Naive thymus-derived CD4-positive, alpha-beta T cell (primary cell): ENCODE data around the gene NUP35. TPM values are rescaled to one million over a fixed set of nuclear protein-coding genes. Genes with fewer than 3 reads are reported as not detected.
"Not testable (repeated sequence)": the region's sequence is repeated elsewhere in the genome, so short reads cannot be mapped to it uniquely, and the experiment has no call there.

Experiments used
- ATAC-seq: fragments of 150-1000 bp; cut with Tn5 transposase; 2 replicates; pipeline ENCODE4 v1.10.0; 2021; ENCODE audit warnings: mild to moderate bottlenecking, moderate library complexity
- CTCF ChIA-PET: fragments of 350-600 bp; sonication (Branson Sonifier 250); formaldehyde crosslinking; loops from one replicate; lab custom pipeline; 2021; ENCODE audit warnings: antibody characterized with exemption; lab: Charles Lee
- POLR2A ChIA-PET: fragments of 350-600 bp; sonication (Branson Sonifier 250); formaldehyde crosslinking; loops from one replicate; lab custom pipeline; 2021; ENCODE audit warnings: antibody characterized with exemption, inconsistent platforms; lab: Charles Lee
- DNase-seq, 9 donors: peaks; one replicate each; pipeline versions ENCODE4 v3.0.0 to v3.0.0-alpha.2; 2020 to 2022; ENCODE audit warnings: mixed read lengths in 1 of 9
- H3K27ac ChIP-seq: one replicate; pipeline ENCODE4 v1.7.0; 2013; ENCODE audit warnings: mild to moderate bottlenecking, low read depth, low read length, moderate library complexity
- H3K27me3 ChIP-seq, 2 donors: one replicate each; pipeline ENCODE4 v1.7.0; 2013; ENCODE audit warnings: low read length in 2 of 2, mild to moderate bottlenecking in 2 of 2, moderate library complexity in 2 of 2; ENCODE audit not compliant: control insufficient read depth in 2 of 2, insufficient read depth in 2 of 2
- H3K36me3 ChIP-seq, 3 experiments: 1 replicate in 2 of 3; 2 replicates in 1 of 3; pipeline ENCODE4 v1.7.0; 2013; ENCODE audit warnings: low read length in 3 of 3, mild to moderate bottlenecking in 3 of 3, moderate library complexity in 1 of 3; ENCODE audit not compliant: insufficient read depth in 3 of 3, control insufficient read depth in 2 of 3
- H3K4me1 ChIP-seq, 2 donors: one replicate each; pipeline ENCODE4 v1.7.0; 2013; ENCODE audit warnings: low read length in 2 of 2, mild to moderate bottlenecking in 2 of 2, moderate library complexity in 1 of 2; ENCODE audit not compliant: control insufficient read depth in 2 of 2, insufficient read depth in 2 of 2
- H3K4me3 ChIP-seq: 2 replicates; pipeline ENCODE4 v1.7.0; 2013; ENCODE audit warnings: mild to moderate bottlenecking, low read length
- H3K9me3 ChIP-seq, 3 experiments: 1 replicate in 2 of 3; 2 replicates in 1 of 3; pipeline ENCODE4 v1.7.0; 2013; ENCODE audit warnings: low read length in 3 of 3; ENCODE audit not compliant: control insufficient read depth in 2 of 3
- H3K27ac Mint-ChIP-seq, 9 donors: one replicate each; pipeline ENCODE4 v1.8.0; 2020 to 2022; ENCODE audit warnings: mixed read lengths in 9 of 9, mild to moderate bottlenecking in 8 of 9, moderate library complexity in 5 of 9, inconsistent platforms in 2 of 9
- H3K27me3 Mint-ChIP-seq, 5 donors: one replicate each; pipeline ENCODE4 v1.8.0; 2021 to 2022; ENCODE audit warnings: mixed read lengths in 5 of 5, mild to moderate bottlenecking in 1 of 5
- H3K36me3 Mint-ChIP-seq, 5 donors: one replicate each; pipeline ENCODE4 v1.8.0; 2020 to 2022; ENCODE audit warnings: mixed read lengths in 5 of 5, mild to moderate bottlenecking in 3 of 5, inconsistent platforms in 1 of 5
- H3K4me1 Mint-ChIP-seq, 7 donors: one replicate each; pipeline ENCODE4 v1.8.0; 2020 to 2022; ENCODE audit warnings: mixed read lengths in 7 of 7, mild to moderate bottlenecking in 3 of 7, inconsistent platforms in 1 of 7
- H3K4me3 Mint-ChIP-seq, 10 donors: one replicate each; pipeline ENCODE4 v1.8.0; 2020 to 2022; ENCODE audit warnings: mild to moderate bottlenecking in 10 of 10, mixed read lengths in 10 of 10, moderate library complexity in 6 of 10, inconsistent platforms in 2 of 10
- H3K9me3 Mint-ChIP-seq, 11 donors: one replicate each; pipeline ENCODE4 v1.8.0; 2020 to 2022; ENCODE audit warnings: mixed read lengths in 11 of 11, mild to moderate bottlenecking in 4 of 11, inconsistent platforms in 1 of 11, moderate library complexity in 1 of 11
- intact Hi-C, 2 donors: fragments of 100-400 bp; cut with micrococcal nuclease; formaldehyde crosslinking; loops; one replicate each; pipeline ENCODE4 v1.15.1; 2023
- polyA plus RNA-seq, 2 donors: library from polyadenylated mRNA; unstranded; fragments of 300-500 nt; fragmentation: Illumina TruSeq; gene quantifications; one replicate each; pipeline ENCODE4 v1.2.3, GENCODE V29; 2021
- total RNA-seq, 6 experiments: library from RNA in 5 of 6; stranded (reverse) in 5 of 6; gene quantifications; 1 replicate in 5 of 6; 2 replicates in 1 of 6; pipeline ENCODE4 v1.2.3 and lab custom pipeline; 2021 to 2026

Gene NUP35
- total and polyA plus RNA-seq, 7 experiments from 2014 or later: 5.2 to 25.3 (median 15.9) TPM

GRCh38 chr2:183125659-183126341 lies 1.6 kb downstream of the NUP35 start:
- CTCF ChIA-PET: no interaction called here
- Histone ChIP-seq H3K4me1 (peaks cover 8 to 15% of the 10 kb centered on the region in 2 donors), H3K4me3 (peak overlapping the region; percentile 96), H3K9me3 (no peaks in the 10 kb centered on the region), H3K27me3 (no peaks in the 10 kb centered on the region), H3K36me3 (peaks cover 0 to 5% (median 3%) of the 10 kb centered on the region in 3 experiments), H3K27ac (no peak overlapping the region)
- H3K27me3 Mint-ChIP-seq: peaks cover 0 to 19% (median 8%) of the 10 kb centered on the region in 5 donors
- H3K36me3 Mint-ChIP-seq: peaks cover 3 to 10% (median 6%) of the 10 kb centered on the region in 5 donors
- peak overlapping the region in 5 of 9 donors; percentile 32 to 95 (median 93) for H3K27ac Mint-ChIP-seq
- no peaks in the 10 kb centered on the region for H3K9me3 Mint-ChIP-seq
- ATAC-seq (no peak), DNase-seq (no peak)
- POLR2A ChIA-PET: no interaction called here
- H3K4me1 Mint-ChIP-seq: peaks cover 21 to 48% (median 37%) of the 10 kb centered on the region in 7 donors
- intact Hi-C loops: loop anchor here in 1 of 2 donors (2.0 kb wide), 1 partner anchor 1233 kb away; no protein-coding TSS in a partner anchor
- peak overlapping the region; percentile 90 to 100 (median 96) for H3K4me3 Mint-ChIP-seq

GRCh38 chr2:183126635-183127034 lies 2.4 kb downstream of the NUP35 start:
- CTCF ChIA-PET: no interaction called here
- POLR2A ChIA-PET: no interaction called here
- H3K9me3 ChIP-seq: no peaks in the 10 kb centered on the region
- no peak overlapping the region for H3K27ac ChIP-seq
- H3K36me3 ChIP-seq: peaks cover 0 to 9% (median 3%) of the 10 kb centered on the region in 3 experiments
- peaks cover 21 to 57% (median 37%) of the 10 kb centered on the region in 7 donors for H3K4me1 Mint-ChIP-seq
- H3K27me3 ChIP-seq: no peaks in the 10 kb centered on the region
- H3K4me3 ChIP-seq: no peak overlapping the region
- intact Hi-C loops: no loop called here
- H3K4me3 Mint-ChIP-seq: peak overlapping the region in 6 of 10 donors; percentile 90 to 100 (median 96)
- peaks cover 4 to 12% (median 10%) of the 10 kb centered on the region in 5 donors for H3K36me3 Mint-ChIP-seq
- no peak overlapping the region for H3K27ac Mint-ChIP-seq
- peaks cover 0 to 12% (median 5%) of the 10 kb centered on the region in 5 donors for H3K27me3 Mint-ChIP-seq
- peaks cover 8 to 15% of the 10 kb centered on the region in 2 donors for H3K4me1 ChIP-seq
- DNase-seq (no peak), ATAC-seq (no peak)
- H3K9me3 Mint-ChIP-seq: no peaks in the 10 kb centered on the region

- POLR2A ChIA-PET: no interaction called here
- Mint-ChIP-seq H3K9me3 (no peaks in the 10 kb centered on the region), H3K27ac (no peak overlapping the region), H3K4me3 (no peak overlapping the region), H3K27me3 (no peaks in the 10 kb centered on the region), H3K4me1 (peaks cover 2 to 21% (median 15%) of the 10 kb centered on the region in 7 donors), H3K36me3 (peaks cover 17 to 42% (median 32%) of the 10 kb centered on the region in 5 donors)
- peaks cover 0 to 13% (median under 1%) of the 10 kb centered on the region in 3 experiments for H3K36me3 ChIP-seq
- DNase-seq (no peak), ATAC-seq (no peak)
- no peaks in the 10 kb centered on the region for H3K27me3 ChIP-seq
- CTCF ChIA-PET: no interaction called here
- intact Hi-C loops: no loop called here
- no peaks in the 10 kb centered on the region for H3K4me1 ChIP-seq
- no peak overlapping the region for H3K27ac ChIP-seq
- no peaks in the 10 kb centered on the region for H3K9me3 ChIP-seq
- H3K4me3 ChIP-seq: no peak overlapping the region
Measured at GRCh38 chr2:183134016-183134415, 9.8 kb downstream of the NUP35 start.

- no peaks in the 10 kb centered on the region for H3K27me3 Mint-ChIP-seq
- H3K27ac Mint-ChIP-seq: no peak overlapping the region
- peaks cover 0 to 14% (median 3%) of the 10 kb centered on the region in 3 experiments for H3K36me3 ChIP-seq
- H3K4me1 Mint-ChIP-seq: peaks cover 3 to 27% (median 18%) of the 10 kb centered on the region in 7 donors
- ChIA-PET CTCF (interaction anchor here (0.6 kb wide), 1 partner anchor 39 kb away, joined by 3 read pairs; no protein-coding TSS in a partner anchor), POLR2A (interaction anchor here (0.6 kb wide), 1 partner anchor 11 kb away, joined by 4 read pairs; no protein-coding TSS in a partner anchor)
- no peaks in the 10 kb centered on the region for H3K9me3 ChIP-seq
- no peak overlapping the region for H3K4me3 ChIP-seq
- H3K27ac ChIP-seq: no peak overlapping the region
- peaks cover 12 to 79% (median 55%) of the 10 kb centered on the region in 5 donors for H3K36me3 Mint-ChIP-seq
- no peak for DNase-seq
- intact Hi-C loops: no loop called here
- peaks cover 0 to 8% (median 2%) of the 10 kb centered on the region in 11 donors for H3K9me3 Mint-ChIP-seq
- H3K4me3 Mint-ChIP-seq: no peak overlapping the region
- no peaks in the 10 kb centered on the region for H3K27me3 ChIP-seq
- ATAC-seq: no peak
- no peaks in the 10 kb centered on the region for H3K4me1 ChIP-seq
Measured at GRCh38 chr2:183148955-183149354, 24.7 kb downstream of the NUP35 start.

GRCh38 chr2:183149489-183149888 lies 25.2 kb downstream of the NUP35 start:
- H3K27ac ChIP-seq: no peak overlapping the region

GRCh38 chr2:183152280-183152679 lies 28.0 kb downstream of the NUP35 start:
- POLR2A ChIA-PET, intact Hi-C loops: not testable (repeated sequence)
- H3K36me3 Mint-ChIP-seq: peaks cover 15 to 66% (median 55%) of the 10 kb centered on the region in 5 donors

More at GRCh38 chr2:183149489-183149888, 25.2 kb downstream of the NUP35 start:
- peaks cover 0 to 4% (median under 1%) of the 10 kb centered on the region in 11 donors for H3K9me3 Mint-ChIP-seq
- Histone ChIP-seq H3K36me3 (peaks cover 0 to 9% (median 0%) of the 10 kb centered on the region in 3 experiments), H3K9me3 (no peaks in the 10 kb centered on the region), H3K4me1 (no peaks in the 10 kb centered on the region), H3K27me3 (no peaks in the 10 kb centered on the region), H3K4me3 (no peak overlapping the region)
- intact Hi-C loops: no loop called here
- no peak for ATAC-seq
- H3K36me3 Mint-ChIP-seq: peaks cover 13 to 79% (median 55%) of the 10 kb centered on the region in 5 donors
- no peak overlapping the region for H3K27ac Mint-ChIP-seq
- H3K4me1 Mint-ChIP-seq: peaks cover 3 to 27% (median 18%) of the 10 kb centered on the region in 7 donors
- CTCF ChIA-PET: no interaction called here
- H3K4me3 Mint-ChIP-seq: no peak overlapping the region
- DNase-seq: no peak
- POLR2A ChIA-PET: interaction anchor here (0.6 kb wide), 1 partner anchor 12 kb away, joined by 4 read pairs; no protein-coding TSS in a partner anchor
- H3K27me3 Mint-ChIP-seq: no peaks in the 10 kb centered on the region

More at GRCh38 chr2:183152280-183152679, 28.0 kb downstream of the NUP35 start:
- H3K27me3 ChIP-seq, H3K9me3 Mint-ChIP-seq, H3K4me3 Mint-ChIP-seq, DNase-seq, ATAC-seq, CTCF ChIA-PET, H3K36me3 ChIP-seq, H3K4me1 ChIP-seq, H3K27me3 Mint-ChIP-seq, H3K27ac ChIP-seq, H3K4me3 ChIP-seq, H3K9me3 ChIP-seq, H3K27ac Mint-ChIP-seq: not testable (repeated sequence)
- peaks cover 3 to 24% (median 15%) of the 10 kb centered on the region in 7 donors for H3K4me1 Mint-ChIP-seq
